Loucy (cell line): Measurements from ENCODE around the gene IRF3.

Source experiments
- H2AFZ ChIP-seq: fragments of 200-600 bp; sonication (generic); 2 replicates; pipeline ENCODE4 v1.6.0; 2016; ENCODE audit warnings: antibody characterized with exemption, mild to moderate bottlenecking, low read length, moderate library complexity
- H3F3A ChIP-seq: fragments of 200-600 bp; 2 replicates; pipeline ENCODE4 v1.6.0; 2016; ENCODE audit warnings: antibody characterized with exemption, low read depth, mild to moderate bottlenecking
- H3K27me3 ChIP-seq: fragments of 200-600 bp; sonication (generic); 2 replicates; pipeline ENCODE4 v1.6.1; 2014; ENCODE audit warnings: low read length, mild to moderate bottlenecking; ENCODE audit not compliant: insufficient read depth, poor library complexity, severe bottlenecking
- H3K36me3 ChIP-seq: fragments of 200-600 bp; sonication (generic); 2 replicates; pipeline ENCODE4 v1.6.1; 2016; ENCODE audit warnings: low read length; ENCODE audit not compliant: insufficient read depth
- H3K4me1 ChIP-seq: fragments of 200-600 bp; sonication (generic); 2 replicates; pipeline ENCODE4 v1.5.1; 2014; ENCODE audit warnings: low read length, mild to moderate bottlenecking; ENCODE audit not compliant: insufficient read depth, poor library complexity, severe bottlenecking
- H3K4me2 ChIP-seq: fragments of 200-600 bp; sonication (generic); 2 replicates; pipeline ENCODE4 v1.6.0; 2014; ENCODE audit warnings: antibody characterized with exemption, low read length, low read depth, mild to moderate bottlenecking; ENCODE audit not compliant: poor library complexity, severe bottlenecking
- H3K4me3 ChIP-seq: fragments of 200-600 bp; sonication (generic); 2 replicates; pipeline ENCODE4 v1.5.1; 2014; ENCODE audit warnings: low read length, mild to moderate bottlenecking, mixed read lengths; ENCODE audit not compliant: poor library complexity, severe bottlenecking
- H3K79me2 ChIP-seq: fragments of 200-600 bp; sonication (generic); 2 replicates; pipeline ENCODE4 v1.6.1; 2014; ENCODE audit warnings: low read length; ENCODE audit not compliant: insufficient read depth
- H3K9ac ChIP-seq: fragments of 200-600 bp; sonication (generic); 2 replicates; pipeline ENCODE4 v1.6.0; 2014; ENCODE audit warnings: mild to moderate bottlenecking, low read depth, low read length, moderate library complexity; ENCODE audit not compliant: poor library complexity, severe bottlenecking
- H3K9me2 ChIP-seq: fragments of 200-600 bp; sonication (generic); replicated peaks from 2 replicates; pipeline ENCODE4 v1.6.1; 2016; ENCODE audit warnings: low read depth, low read length, mixed read lengths
- H3K9me3 ChIP-seq: fragments of 200-600 bp; sonication (generic); 2 replicates; pipeline ENCODE4 v1.6.1; 2014; ENCODE audit warnings: mild to moderate bottlenecking, antibody characterized with exemption, low read length, low read depth; ENCODE audit not compliant: insufficient read depth
- H4K20me1 ChIP-seq: fragments of 200-600 bp; sonication (generic); 2 replicates; pipeline ENCODE4 v1.6.0; 2014; ENCODE audit warnings: antibody characterized with exemption, low read length, mild to moderate bottlenecking; ENCODE audit not compliant: insufficient read depth, poor library complexity, severe bottlenecking
- CTCF ChIP-seq: fragments of 200-600 bp; sonication (generic); conservative IDR thresholded peaks from 2 replicates; pipeline ENCODE4 v1.5.1; 2014; ENCODE audit warnings: mild to moderate bottlenecking, antibody characterized with exemption, low read length
- EZH2phosphoT487 ChIP-seq: fragments of 200-600 bp; IDR thresholded peaks from 2 replicates; pipeline ENCODE4 v1.6.1; 2018; ENCODE audit warnings: antibody characterized with exemption, mild to moderate bottlenecking, moderate library complexity, borderline replicate concordance

The IRF3 gene

GRCh38 chr19:49616945-49617344 is 48.7 kb downstream of the IRF3 start:
- no peaks in the 10 kb centered on the region for H3K4me1 ChIP-seq
- no peaks in the 10 kb centered on the region for H3K9me3 ChIP-seq
- H3K27me3 ChIP-seq = no peaks in the 10 kb centered on the region
- H3K4me2 ChIP-seq = no peak overlapping the region
- H2AFZ ChIP-seq = no peak overlapping the region
- H3F3A ChIP-seq = no peaks in the 10 kb centered on the region
- no peaks in the 10 kb centered on the region for H3K9me2 ChIP-seq
- no peak overlapping the region for H3K9ac ChIP-seq
- TF ChIP-seq CTCF (no peak), EZH2phosphoT487 (no peak)
- no peak overlapping the region for H3K4me3 ChIP-seq
- H3K79me2 ChIP-seq = peaks cover 20% of the 10 kb centered on the region; the same call in 1 of the 2 replicates
- H4K20me1 ChIP-seq = peaks cover 13% of the 10 kb centered on the region
- peaks cover 74% of the 10 kb centered on the region for H3K36me3 ChIP-seq

GRCh38 chr19:49616532-49616931 is 49.1 kb downstream of the IRF3 start:
- no peaks in the 10 kb centered on the region for H3K9me2 ChIP-seq
- no peak overlapping the region for H3K4me2 ChIP-seq
- no peaks in the 10 kb centered on the region for H3K4me1 ChIP-seq
- peaks cover 20% of the 10 kb centered on the region; the same call in 1 of the 2 replicates for H3K79me2 ChIP-seq
- TF ChIP-seq EZH2phosphoT487 (no peak), CTCF (no peak)
- no peaks in the 10 kb centered on the region for H3K27me3 ChIP-seq
- no peaks in the 10 kb centered on the region for H3F3A ChIP-seq
- H2AFZ ChIP-seq = no peak overlapping the region
- H4K20me1 ChIP-seq = peaks cover 13% of the 10 kb centered on the region
- no peak overlapping the region for H3K9ac ChIP-seq
- no peaks in the 10 kb centered on the region for H3K9me3 ChIP-seq
- peaks cover 69% of the 10 kb centered on the region for H3K36me3 ChIP-seq
- no peak overlapping the region for H3K4me3 ChIP-seq

GRCh38 chr19:49615861-49616260 is 49.8 kb downstream of the IRF3 start:
- H3F3A ChIP-seq = no peaks in the 10 kb centered on the region

More at GRCh38 chr19:49615861-49616260, 49.8 kb downstream of the IRF3 start:
- no peaks in the 10 kb centered on the region for H3K4me1 ChIP-seq
- no peak overlapping the region for H3K9ac ChIP-seq
- H3K4me3 ChIP-seq = no peak overlapping the region
- TF ChIP-seq CTCF (no peak), EZH2phosphoT487 (no peak)
- H3K27me3 ChIP-seq = no peaks in the 10 kb centered on the region
- H3K4me2 ChIP-seq = no peak overlapping the region
- peaks cover 18% of the 10 kb centered on the region for H4K20me1 ChIP-seq
- H3K79me2 ChIP-seq = peaks cover 26% of the 10 kb centered on the region; the same call in 1 of the 2 replicates
- no peaks in the 10 kb centered on the region for H3K9me3 ChIP-seq
- H3K36me3 ChIP-seq = peaks cover 66% of the 10 kb centered on the region
- no peak overlapping the region for H2AFZ ChIP-seq
- H3K9me2 ChIP-seq = no peaks in the 10 kb centered on the region
